Measurements from ENCODE around the gene NEK1. TPM values are rescaled to one million over a fixed set of nuclear protein-coding genes. Genes with fewer than 3 reads are reported as not detected.
A peak's percentile ranks its signal among the peaks of the same experiment; 100 is the strongest.

NEK1 gene
- polyA plus RNA-seq, 1 donor = 10.2 TPM

GRCh38 chr4:169420291-169420690 lies 192.1 kb downstream of the NEK1 start:
- DNase-seq (ENCODE audit: low read depth) = no peak

DNA sequence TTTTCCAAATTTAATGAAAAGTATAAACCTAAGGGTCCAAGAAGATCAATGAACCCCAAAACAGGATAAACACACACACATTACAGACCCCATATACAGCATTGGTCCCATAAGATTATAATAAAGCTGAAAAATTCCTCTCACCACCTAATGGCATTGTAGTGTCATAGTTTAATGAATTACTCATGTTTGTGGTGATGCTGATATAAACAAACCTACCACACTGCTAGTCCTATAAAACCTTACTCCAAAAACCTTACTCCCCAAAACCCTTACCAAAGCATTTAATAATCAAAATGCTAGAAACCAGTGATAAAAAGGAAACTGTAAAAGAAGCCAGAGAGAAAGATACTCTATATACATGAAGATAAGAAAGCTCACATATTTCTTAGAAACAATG lies 193.5 kb downstream of the NEK1 start:
- DNase-seq (ENCODE audit: low read depth) = no peak

DNA sequence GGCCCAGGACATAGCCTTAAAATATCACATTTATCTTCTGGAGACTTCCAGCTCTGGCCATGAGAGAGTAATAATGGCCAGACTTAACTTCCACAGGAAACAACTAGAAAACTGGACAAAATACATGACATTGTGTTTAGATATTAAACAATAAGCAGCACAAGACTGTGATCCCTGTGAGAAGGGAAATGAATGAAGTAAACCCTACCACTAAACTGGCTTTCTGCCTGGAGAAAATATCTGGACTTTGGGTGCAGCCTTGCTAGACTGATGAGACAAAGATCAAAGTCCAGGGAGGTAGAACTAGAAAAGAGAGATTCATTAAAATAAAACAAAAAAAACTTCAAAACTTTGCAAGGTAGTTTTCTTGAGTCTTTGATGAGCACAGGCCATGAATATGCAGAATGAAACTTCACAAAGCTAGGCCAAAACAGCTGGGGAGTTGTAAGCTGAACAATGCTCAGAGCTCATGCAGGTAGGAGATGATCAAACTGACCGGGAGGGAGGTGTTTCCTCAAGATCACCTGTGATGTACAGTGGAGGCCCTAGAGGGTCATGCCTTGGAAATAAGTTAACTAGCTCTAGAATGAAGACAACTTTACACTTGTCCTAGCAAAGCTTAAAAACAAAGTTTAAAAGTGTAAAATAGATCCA lies 194.6 kb downstream of the NEK1 start:
- DNase-seq (ENCODE audit: low read depth) = no peak

DNA sequence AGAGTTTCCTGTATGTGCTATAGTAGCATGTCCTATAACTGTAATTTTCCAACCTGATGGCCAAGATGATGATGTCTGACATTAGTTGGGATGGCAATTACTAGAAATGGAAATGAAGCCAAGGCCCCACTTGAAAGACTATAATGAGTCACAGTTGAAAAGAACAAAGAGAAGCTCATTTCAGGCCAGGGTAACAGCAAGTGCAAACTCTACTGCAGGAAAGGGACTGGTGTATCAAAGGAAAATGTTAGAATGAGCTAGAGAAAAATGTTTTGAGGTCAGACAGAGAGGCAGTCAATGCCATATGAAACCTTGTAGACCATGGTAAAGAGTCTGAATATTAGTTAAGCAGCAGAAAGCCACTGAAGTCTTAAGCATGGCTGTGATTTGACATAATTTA lies 195.4 kb downstream of the NEK1 start:
- DNase-seq (ENCODE audit: low read depth) = no peak

DNA sequence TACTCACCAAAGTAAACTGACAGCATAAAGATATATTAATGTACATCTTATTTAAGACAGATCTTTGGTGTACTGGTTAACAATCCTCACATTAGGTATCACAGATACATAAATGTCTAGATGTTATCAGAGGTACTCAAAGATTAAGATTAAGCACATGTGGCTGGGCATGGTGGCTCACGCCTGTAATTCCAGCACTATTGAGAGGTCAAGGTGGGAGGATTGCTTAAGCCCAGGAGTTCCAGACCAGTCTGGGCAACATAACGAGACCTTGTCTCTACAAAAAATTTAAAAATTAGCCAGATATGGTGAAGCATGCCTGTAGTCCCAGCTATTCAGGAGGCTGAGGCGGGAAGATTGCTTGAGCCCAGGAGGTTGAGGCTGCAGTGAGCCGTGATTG lies 195.9 kb downstream of the NEK1 start:
- DNase-seq (ENCODE audit: low read depth) = no peak

DNA sequence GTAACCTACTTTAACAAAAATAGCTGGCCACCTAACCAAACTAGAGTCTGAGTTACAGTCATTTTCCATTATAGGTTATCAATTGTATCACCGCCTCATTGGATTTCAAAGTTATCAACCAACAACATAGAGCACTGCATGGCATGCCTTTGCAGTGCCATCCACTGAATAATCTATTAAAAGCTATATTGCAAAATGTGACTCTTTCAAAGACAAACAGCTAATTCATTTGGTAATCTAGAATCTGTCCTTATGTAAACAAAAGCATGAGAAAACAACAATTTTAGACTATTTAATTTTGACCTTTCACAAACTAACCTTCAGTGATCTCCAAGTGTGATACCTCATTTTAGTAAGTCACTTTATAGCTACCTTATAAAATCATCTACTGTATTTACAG lies 197.5 kb downstream of the NEK1 start:
- no peak for DNase-seq (ENCODE audit: low read depth)

- DNase-seq (ENCODE audit: low read depth) = no peak
Observed at GRCh38 chr4:169412046-169412445, 200.3 kb downstream of the NEK1 start.

DNA sequence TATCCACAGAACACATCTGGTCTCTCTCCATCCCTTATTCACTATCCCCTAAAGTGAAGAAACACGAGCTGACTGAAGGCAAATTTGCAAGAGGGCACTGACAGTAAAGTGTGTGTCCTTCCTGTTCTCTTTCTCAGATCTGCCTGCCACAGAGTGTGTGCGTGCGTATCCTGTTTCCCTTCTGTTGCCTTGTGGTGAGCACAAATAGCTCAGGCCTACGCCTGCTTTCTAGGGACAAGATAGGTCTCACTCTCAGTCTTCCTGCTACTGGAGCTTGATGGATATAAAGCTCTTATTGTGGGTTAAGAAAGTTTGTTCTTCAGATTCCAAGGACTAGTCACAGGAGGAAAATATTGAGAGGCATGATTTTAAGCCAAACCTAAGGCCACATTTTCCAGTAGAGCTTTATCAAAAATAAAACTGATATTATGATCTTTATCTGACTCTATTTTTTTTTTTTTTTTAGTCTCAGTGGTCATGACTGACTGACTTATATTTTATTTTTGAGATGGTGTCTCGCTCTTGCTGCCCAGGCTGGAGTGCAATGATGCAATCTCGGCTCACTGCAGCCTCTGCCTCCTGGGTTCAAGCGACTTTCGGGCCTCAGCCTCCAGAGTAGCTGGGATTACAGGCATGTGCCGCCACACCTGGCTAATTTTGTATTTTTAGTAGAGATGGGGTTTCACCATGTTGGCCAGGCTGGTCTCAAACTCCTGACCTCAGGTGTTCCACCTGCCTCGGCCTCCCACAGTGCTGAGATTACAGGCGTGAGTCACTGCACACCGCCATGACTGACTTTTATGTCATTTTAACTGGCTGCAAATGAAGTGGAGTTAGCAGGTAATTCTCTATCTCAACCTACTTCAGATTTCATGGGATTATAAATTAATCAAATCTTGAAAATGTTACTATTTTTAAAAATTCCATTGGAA lies 201.3 kb downstream of the NEK1 start:
- peak; percentile 40 for DNase-seq (ENCODE audit: low read depth)

GRCh38 chr4:169407217-169407845 lies 205.1 kb downstream of the NEK1 start:
- no peak for DNase-seq (ENCODE audit: low read depth)

DNA sequence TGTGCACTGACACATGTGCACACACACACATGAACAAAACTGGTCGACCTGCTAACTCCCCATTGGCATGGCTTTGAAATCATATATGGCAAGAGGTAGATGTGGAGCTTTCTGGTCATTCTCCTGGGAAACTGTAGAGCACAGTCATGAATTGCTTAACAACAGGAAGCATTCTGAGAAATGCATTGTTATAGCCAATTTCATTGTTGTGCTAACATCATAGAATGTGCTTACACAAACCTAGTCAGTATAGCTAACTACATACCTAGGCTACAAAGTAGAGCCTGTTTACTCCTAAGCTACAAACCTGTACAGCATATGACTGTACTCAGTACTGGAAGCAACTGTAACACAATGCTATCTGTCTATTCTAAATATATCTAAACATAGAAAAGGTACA lies 207.4 kb downstream of the NEK1 start:
- no peak for DNase-seq (ENCODE audit: low read depth)

DNA sequence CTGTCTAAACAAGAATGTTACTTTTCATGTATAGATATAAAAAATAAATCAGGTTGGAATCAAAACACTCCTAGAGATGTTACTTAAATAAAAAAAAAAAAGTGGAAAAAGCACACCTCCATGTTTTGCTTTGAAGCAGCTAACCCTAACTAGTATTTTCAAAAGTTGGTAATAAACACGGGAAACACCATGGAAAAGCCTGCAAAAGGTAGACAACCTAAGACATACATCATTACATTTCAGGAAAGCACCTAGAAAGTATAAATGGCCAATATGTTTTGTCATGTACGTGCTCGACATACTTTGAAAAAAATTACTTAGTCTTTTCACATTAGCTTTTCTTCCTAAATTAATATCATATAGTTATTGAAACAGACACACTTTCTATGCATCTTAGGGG lies 211.6 kb downstream of the NEK1 start:
- DNase-seq (ENCODE audit: low read depth) = no peak

DNA sequence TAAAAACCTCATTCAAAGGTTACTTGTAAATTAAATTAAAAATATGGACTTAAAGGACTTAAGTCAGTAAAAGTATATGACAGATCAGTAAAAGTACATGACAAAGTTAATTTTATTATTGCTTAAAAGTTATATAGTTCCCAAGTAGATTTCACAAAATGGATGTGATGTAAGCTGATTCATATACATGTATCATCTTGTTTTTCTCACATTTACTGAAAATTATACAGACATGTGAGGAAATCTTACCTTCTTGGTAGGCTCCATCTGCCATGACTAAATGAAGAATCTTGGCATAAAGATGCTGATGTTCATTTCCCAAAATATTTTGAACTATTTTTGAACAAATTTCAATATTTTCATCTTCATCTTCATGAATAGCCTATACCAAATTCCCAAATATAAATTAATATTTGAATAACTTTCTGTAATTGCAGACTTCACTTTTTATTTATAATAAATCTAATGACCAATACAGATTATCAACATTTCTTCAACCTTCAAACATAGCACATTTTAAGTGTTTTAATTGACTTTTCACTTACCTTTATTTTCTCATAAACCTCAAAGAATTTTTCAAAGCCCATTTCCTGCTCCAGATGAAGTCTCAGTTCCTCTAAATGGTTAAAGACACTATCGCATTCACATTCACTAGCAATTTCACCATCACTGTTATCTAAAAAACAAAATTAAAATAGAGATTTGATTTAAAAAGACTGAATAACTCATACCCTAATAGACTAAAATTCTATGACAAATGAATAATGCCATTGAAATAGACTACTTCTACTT lies 212.2 kb downstream of the NEK1 start:
- no peak for DNase-seq (ENCODE audit: low read depth)

DNA sequence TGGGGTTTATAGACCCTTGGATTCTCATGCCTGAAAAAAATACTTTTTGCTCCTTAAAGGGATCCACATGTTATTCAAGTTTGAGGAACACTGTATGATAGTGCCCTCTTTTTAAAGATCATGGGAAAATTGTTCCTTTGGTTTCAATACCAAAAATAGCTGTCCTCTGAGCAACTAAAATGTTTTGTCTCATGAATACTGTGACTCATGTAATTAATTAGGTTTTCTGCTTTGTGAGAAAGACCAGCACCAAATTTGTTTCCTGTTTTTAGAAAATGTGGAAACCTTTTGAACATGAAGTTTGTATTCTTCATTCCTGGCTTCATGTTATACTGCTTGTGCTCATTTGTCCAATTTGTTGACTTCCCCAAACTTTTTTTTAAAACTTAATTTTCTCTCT lies 214.1 kb downstream of the NEK1 start:
- no peak for DNase-seq (ENCODE audit: low read depth)

GRCh38 chr4:169397762-169398161 lies 214.6 kb downstream of the NEK1 start:
- peak; percentile 46 for DNase-seq (ENCODE audit: low read depth)

- no peak for DNase-seq (ENCODE audit: low read depth)
Observed at GRCh38 chr4:169385376-169385775, 227.0 kb downstream of the NEK1 start.

- no peak for DNase-seq (ENCODE audit: low read depth)
Observed at GRCh38 chr4:169384779-169385178, 227.6 kb downstream of the NEK1 start.

- no peak for DNase-seq (ENCODE audit: low read depth)
Observed at GRCh38 chr4:169383724-169384123, 228.7 kb downstream of the NEK1 start.

GRCh38 chr4:169379688-169380087 lies 232.7 kb downstream of the NEK1 start:
- DNase-seq (ENCODE audit: low read depth) = no peak

DNA sequence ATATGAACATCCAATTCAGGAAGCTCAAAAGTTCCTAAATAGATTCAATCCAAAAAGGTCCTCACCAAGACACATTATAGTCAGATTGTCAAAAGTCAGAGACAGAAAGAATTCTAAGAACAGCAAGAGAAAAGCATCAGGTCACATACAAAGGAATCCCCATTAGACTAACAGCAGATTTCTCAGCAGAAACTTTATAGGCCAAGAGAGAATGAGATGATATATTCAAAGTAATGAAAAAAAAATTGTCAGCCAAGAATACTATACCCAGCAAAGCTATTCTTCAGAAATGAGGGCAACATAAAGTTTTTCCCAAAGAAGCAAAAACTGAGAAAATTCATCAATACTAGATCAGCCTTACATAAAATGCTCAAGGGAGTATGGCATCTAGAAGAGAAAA lies 235.0 kb downstream of the NEK1 start:
- no peak for DNase-seq (ENCODE audit: low read depth)

DNA sequence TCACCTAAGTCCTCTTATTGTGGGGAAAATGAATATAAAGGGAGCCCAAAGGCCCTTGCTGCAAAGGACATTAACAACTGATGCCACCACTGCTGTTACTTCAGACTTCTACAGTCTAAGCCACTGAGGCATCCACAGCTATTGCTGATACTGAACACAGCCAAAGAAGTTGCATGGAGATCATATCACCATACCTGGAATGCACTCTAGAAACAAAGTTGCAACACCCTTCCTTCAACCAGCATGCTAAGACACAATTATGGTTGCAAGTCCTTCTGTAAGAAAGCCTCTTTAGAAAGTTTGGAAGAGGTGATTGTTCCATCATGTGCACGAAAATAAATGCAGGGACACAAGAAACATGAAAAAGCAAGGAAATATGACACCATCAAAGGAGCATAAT lies 236.0 kb downstream of the NEK1 start:
- no peak for DNase-seq (ENCODE audit: low read depth)

DNA sequence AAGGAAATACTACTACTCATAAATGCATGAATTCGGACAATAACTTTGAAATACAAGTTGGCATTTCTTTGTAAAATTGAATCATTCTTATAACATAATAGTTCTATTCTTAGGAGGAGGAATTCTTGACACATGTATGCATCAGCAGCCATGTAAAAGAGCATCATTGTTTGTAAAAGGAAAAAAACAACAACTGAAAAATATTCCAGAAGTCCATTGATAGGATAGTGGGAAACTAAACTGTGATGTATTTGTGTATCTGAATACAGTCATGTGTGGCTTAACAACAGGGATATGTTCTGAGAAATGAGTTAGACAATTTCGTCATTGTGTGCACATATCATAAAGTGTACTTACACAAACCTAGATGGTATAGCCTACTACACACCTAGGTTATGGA lies 239.6 kb downstream of the NEK1 start:
- DNase-seq (ENCODE audit: low read depth) = no peak

DNA sequence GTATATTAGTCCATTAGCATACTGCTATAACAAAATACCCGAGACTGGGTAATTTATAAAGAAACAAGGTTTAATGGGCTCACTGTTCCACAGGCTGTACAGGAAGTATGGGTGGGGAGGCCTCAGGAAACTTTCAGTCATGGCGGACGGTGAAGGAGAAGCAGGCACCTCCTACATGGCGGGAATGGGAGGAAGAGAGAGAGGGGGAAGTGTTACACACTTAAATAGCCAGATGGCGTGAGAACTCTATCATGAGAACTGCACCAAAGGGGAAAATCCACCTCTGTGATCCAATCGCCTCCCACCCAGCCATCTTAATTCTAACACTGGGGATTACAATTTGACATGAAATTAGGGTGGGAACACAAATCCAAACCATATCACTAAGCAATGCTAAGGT lies 242.7 kb downstream of the NEK1 start:
- DNase-seq (ENCODE audit: low read depth) = no peak

All from forelimb muscle (tissue), 1 donor.